HEK293 (cell line): Measurements from ENCODE around the gene FBXL7.

Experiments used
- CTCF ChIA-PET: fragments of 350-600 bp; formaldehyde crosslinking; extraction: SDS; loops from one replicate; lab custom pipeline; 2021; ENCODE audit warnings: antibody characterized with exemption; lab: Yijun Ruan, JAX
- POLR2A ChIA-PET: fragments of 300-600 bp; formaldehyde crosslinking; extraction: SDS; loops from one replicate; lab custom pipeline; 2020; ENCODE audit warnings: antibody characterized with exemption, inconsistent platforms; lab: Yijun Ruan, JAX
- H3K27ac ChIP-seq: fragments of 200-500 bp; sonication (Bioruptor generic); 2 replicates; pipeline ENCODE4 v1.5.1; 2014; ENCODE audit warnings: low read depth, low read length, control low read depth, inconsistent platforms; ENCODE audit errors: extremely low read depth
- H3K36me3 ChIP-seq, 2 experiments: fragments of 200-500 bp in 1 of 2; sonication (Bioruptor generic) in 1 of 2; 1 replicate in 1 of 2; 2 replicates in 1 of 2; pipeline ENCODE4 v1.5.1; 2014 to 2017; ENCODE audit warnings: inconsistent platforms in 2 of 2, low read length in 2 of 2; ENCODE audit not compliant: control insufficient read depth in 2 of 2, insufficient read depth in 1 of 2
- H3K4me1 ChIP-seq: fragments of 200-500 bp; sonication (Bioruptor generic); 2 replicates; pipeline ENCODE4 v1.5.1; 2014; ENCODE audit warnings: mild to moderate bottlenecking, low read length, inconsistent platforms; ENCODE audit not compliant: control insufficient read depth, insufficient read depth
- H3K4me3 ChIP-seq: 2 replicates; pipeline ENCODE4 v1.5.1; 2011; ENCODE audit warnings: low read depth, mild to moderate bottlenecking, control low read depth, low read length, moderate library complexity
- H3K9me3 ChIP-seq: fragments of 200-500 bp; sonication (Bioruptor generic); 2 replicates; pipeline ENCODE4 v1.5.1; 2014; ENCODE audit warnings: low read depth, low read length, inconsistent platforms; ENCODE audit not compliant: control insufficient read depth, insufficient read depth
- KLF7 ChIP-seq: fragments of 450-650 bp; formaldehyde crosslinking; IDR thresholded peaks from 2 replicates; pipeline ENCODE4 v1.5.1; 2016; ENCODE audit warnings: missing biosample characterization, missing genetic modification characterization, borderline replicate concordance
- REPIN1 ChIP-seq: fragments of 450-650 bp; formaldehyde crosslinking; IDR thresholded peaks from 2 replicates; pipeline ENCODE4 v1.5.1; 2017; ENCODE audit warnings: missing biosample characterization, missing genetic modification characterization, low read depth
- REST ChIP-seq: fragments of 450-650 bp; formaldehyde crosslinking; IDR thresholded peaks from 2 replicates; pipeline ENCODE4 v1.5.1; 2016; ENCODE audit warnings: missing biosample characterization, missing genetic modification characterization
- ZBTB49 ChIP-seq: fragments of 450-650 bp; formaldehyde crosslinking; IDR thresholded peaks from 2 replicates; pipeline ENCODE4 v1.5.1; 2016; ENCODE audit warnings: missing biosample characterization, missing genetic modification characterization, low read depth
- ZNF148 ChIP-seq: fragments of 450-650 bp; formaldehyde crosslinking; IDR thresholded peaks from 2 replicates; pipeline ENCODE4 v1.5.0; 2017; ENCODE audit warnings: missing biosample characterization, missing genetic modification characterization, borderline replicate concordance
- ZNF157 ChIP-seq: fragments of 450-650 bp; formaldehyde crosslinking; IDR thresholded peaks from 2 replicates; pipeline ENCODE4 v1.5.1; 2016; ENCODE audit warnings: missing biosample characterization, missing genetic modification characterization
- ZNF169 ChIP-seq: fragments of 450-650 bp; formaldehyde crosslinking; IDR thresholded peaks from 2 replicates; pipeline ENCODE4 v1.5.1; 2016; ENCODE audit warnings: missing biosample characterization, missing genetic modification characterization
- ZNF302 ChIP-seq: fragments of 450-650 bp; formaldehyde crosslinking; IDR thresholded peaks from 2 replicates; pipeline ENCODE4 v1.5.1; 2016; ENCODE audit warnings: missing biosample characterization, missing genetic modification characterization, low read depth
- ZNF692 ChIP-seq: fragments of 450-650 bp; formaldehyde crosslinking; IDR thresholded peaks from 2 replicates; pipeline ENCODE4 v1.5.1; 2016; ENCODE audit warnings: missing biosample characterization, missing genetic modification characterization

FBXL7 gene

GRCh38 chr5:15518786-15519185 lies 18.8 kb downstream of the FBXL7 start (continued):
- TF ChIP-seq REST (no peak), ZNF148 (tag by site-specific recombination) (no peak), ZNF692 (tag by site-specific recombination) (no peak)

- Histone ChIP-seq H3K27ac (no peak overlapping the region), H3K9me3 (no peaks in the 10 kb centered on the region), H3K36me3 (no peaks in the 10 kb centered on the region; a peak in 1 of 3 replicates), H3K4me3 (no peak overlapping the region), H3K4me1 (peaks cover 4% of the 10 kb centered on the region; the same call in 1 of the 2 replicates)
- ChIA-PET CTCF (no interaction called here), POLR2A (no interaction called here)
- no peak for TF ChIP-seq ZNF169 (tag by site-specific recombination)
- no peak for TF ChIP-seq ZNF157 (tag by site-specific recombination)
- TF ChIP-seq REPIN1: no peak
- no peak for TF ChIP-seq ZNF302 (tag by site-specific recombination)
Measured at GRCh38 chr5:15520856-15521255, 20.9 kb downstream of the FBXL7 start.

- H3K36me3 ChIP-seq: no peaks in the 10 kb centered on the region; a peak in 1 of 3 replicates
- H3K9me3 ChIP-seq: no peaks in the 10 kb centered on the region
- H3K27ac ChIP-seq: no peak overlapping the region
- ChIA-PET CTCF (interaction anchor here (0.9 kb wide), 1 partner anchor 77 kb away, joined by 3 read pairs; no protein-coding TSS in a partner anchor), POLR2A (no interaction called here)
- peaks cover 4% of the 10 kb centered on the region; the same call in 1 of the 2 replicates for H3K4me1 ChIP-seq
- no peak for TF ChIP-seq KLF7 (tag by site-specific recombination)
- no peak for TF ChIP-seq ZBTB49 (tag by site-specific recombination)
- TF ChIP-seq ZNF302 (tag by site-specific recombination): no peak
- H3K4me3 ChIP-seq: peak overlapping the region; percentile 10; the same call in 1 of the 2 replicates
Measured at GRCh38 chr5:15521381-15522186, 21.6 kb downstream of the FBXL7 start.
